Colonic mucosa (tissue), 4 donors: ENCODE data around the gene JPH2. TPM values are rescaled to one million over a fixed set of nuclear protein-coding genes. Genes with fewer than 3 reads are reported as not detected.

ENCODE experiments used
- DNase-seq: peaks from one replicate; pipeline ENCODE4 v3.0.0-alpha.2; 2020
- H3K27ac ChIP-seq: fragments of 200-600 bp; one replicate; pipeline ENCODE4 v1.8.0; 2021
- H3K27me3 ChIP-seq: fragments of 200-600 bp; one replicate; pipeline ENCODE4 v1.8.0; 2021
- H3K36me3 ChIP-seq: fragments of 200-600 bp; one replicate; pipeline ENCODE4 v1.8.0; 2021
- H3K4me1 ChIP-seq: fragments of 200-600 bp; one replicate; pipeline ENCODE4 v1.8.0; 2021; ENCODE audit warnings: mild to moderate bottlenecking
- H3K4me3 ChIP-seq: fragments of 200-600 bp; one replicate; pipeline ENCODE4 v1.8.0; 2021
- H3K9ac ChIP-seq, 2 donors: one replicate each; pipeline ENCODE4 v1.7.0; 2013; ENCODE audit warnings: control low read depth in 2 of 2, low read depth in 2 of 2, low read length in 2 of 2
- H3K9me3 ChIP-seq: fragments of 200-600 bp; one replicate; pipeline ENCODE4 v1.8.0; 2021
- intact Hi-C: fragments of 100-400 bp; cut with DNase I; formaldehyde crosslinking; loops from one replicate; pipeline ENCODE4 v1.14.1; 2022
- total RNA-seq, 2 donors: library from RNA; stranded (reverse); fragmentation: NEBNext Ultra II Directional in 1 of 2; extraction: Animal tissue kit (Norgen Biotek cat#: 25700) in 1 of 2; gene quantifications; one replicate each; pipeline ENCODE4 v1.2.1, GENCODE V29; 2021
- TF ChIP-seq, protein P1 (sequence below): fragments of 200-600 bp; IDR thresholded peaks from one replicate; pipeline ENCODE4 v1.8.0; 2022; ENCODE audit warnings: antibody characterized with exemption, mild to moderate bottlenecking
- donor health status: healthy.
- donor health status: DM: no; HTN: no; CAD: no.
- donor health status: DM: no; HTN: no; CAD: no.

The JPH2 gene
- total RNA-seq, 2 donors from 2014 or later, result 1.3 to 13.8 TPM

DNA sequence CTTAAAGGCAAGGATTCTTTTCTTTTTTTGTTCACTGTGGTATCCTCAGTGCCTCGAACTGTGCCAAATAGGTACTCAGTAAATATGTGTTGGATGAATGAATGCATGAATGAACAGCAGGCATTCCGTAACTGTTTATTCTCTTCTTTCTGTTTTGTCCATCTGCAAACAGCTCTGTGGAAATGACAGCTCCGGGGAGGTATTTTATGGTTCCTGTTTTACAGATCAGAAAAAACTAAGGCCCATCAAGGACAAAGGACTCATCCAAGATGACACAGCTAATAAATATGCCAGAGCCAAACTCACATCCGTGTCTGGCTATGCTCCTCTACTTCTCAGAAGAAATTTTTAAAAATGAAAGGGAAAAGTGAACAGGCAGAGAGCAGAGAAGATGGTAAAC lies 21.0 kb downstream of the JPH2 start:
- no peaks in the 10 kb centered on the region for H3K36me3 ChIP-seq
- TF ChIP-seq, protein P1, sequence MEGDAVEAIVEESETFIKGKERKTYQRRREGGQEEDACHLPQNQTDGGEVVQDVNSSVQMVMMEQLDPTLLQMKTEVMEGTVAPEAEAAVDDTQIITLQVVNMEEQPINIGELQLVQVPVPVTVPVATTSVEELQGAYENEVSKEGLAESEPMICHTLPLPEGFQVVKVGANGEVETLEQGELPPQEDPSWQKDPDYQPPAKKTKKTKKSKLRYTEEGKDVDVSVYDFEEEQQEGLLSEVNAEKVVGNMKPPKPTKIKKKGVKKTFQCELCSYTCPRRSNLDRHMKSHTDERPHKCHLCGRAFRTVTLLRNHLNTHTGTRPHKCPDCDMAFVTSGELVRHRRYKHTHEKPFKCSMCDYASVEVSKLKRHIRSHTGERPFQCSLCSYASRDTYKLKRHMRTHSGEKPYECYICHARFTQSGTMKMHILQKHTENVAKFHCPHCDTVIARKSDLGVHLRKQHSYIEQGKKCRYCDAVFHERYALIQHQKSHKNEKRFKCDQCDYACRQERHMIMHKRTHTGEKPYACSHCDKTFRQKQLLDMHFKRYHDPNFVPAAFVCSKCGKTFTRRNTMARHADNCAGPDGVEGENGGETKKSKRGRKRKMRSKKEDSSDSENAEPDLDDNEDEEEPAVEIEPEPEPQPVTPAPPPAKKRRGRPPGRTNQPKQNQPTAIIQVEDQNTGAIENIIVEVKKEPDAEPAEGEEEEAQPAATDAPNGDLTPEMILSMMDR, result no peak
- H3K9ac ChIP-seq, result no peak overlapping the region
- H3K27me3 ChIP-seq, result no peaks in the 10 kb centered on the region
- no peaks in the 10 kb centered on the region for H3K4me1 ChIP-seq
- H3K9me3 ChIP-seq, result no peaks in the 10 kb centered on the region
- H3K27ac ChIP-seq, result no peak overlapping the region
- intact Hi-C loops, result no loop called here
- no peak overlapping the region for H3K4me3 ChIP-seq
- DNase-seq, result no peak

DNA sequence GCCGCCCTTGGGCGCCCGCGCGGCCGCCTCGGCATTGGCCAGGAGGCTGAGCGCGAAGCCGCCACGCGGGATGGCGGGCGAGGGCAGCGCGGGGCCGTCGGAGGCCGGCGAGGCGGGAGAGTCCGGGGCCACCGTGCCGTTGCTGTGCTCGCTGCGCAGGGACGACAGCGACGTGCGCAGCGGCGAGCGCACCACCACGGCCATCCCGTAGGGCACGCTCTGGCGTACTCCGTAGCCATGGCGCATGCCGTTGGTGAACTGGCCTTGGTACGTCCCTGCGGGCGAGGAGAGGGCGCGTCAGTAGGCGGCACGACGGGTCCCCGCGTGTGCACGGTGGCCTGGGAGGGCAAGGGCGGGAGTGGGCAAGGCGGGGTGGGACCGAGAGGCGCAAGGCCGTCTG lies 26.9 kb downstream of the JPH2 start:
- no peak for DNase-seq
- H3K27ac ChIP-seq, result no peak overlapping the region

DNA sequence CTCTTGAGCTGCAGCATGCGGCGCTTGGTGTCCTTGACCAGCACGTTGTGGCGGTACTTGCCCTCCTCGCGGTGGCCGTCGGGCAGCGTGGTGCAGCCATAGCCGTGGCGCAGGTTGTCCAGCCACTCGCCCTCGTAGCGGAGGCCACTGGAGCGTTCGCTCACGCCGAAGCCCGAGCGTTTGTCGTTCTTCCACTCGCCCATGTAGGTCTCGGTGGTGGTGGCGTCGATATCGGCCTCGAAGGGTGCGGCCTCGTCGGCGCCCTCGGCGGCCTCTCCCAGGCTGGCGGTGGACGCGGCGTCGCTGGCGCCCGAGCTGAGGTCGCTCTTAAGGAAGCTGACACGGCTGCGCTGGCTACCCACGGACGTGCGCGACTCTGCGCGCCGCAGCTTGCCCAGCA lies 27.3 kb downstream of the JPH2 start:
- Histone ChIP-seq H3K27ac (no peak overlapping the region), H3K9me3 (no peaks in the 10 kb centered on the region), H3K27me3 (no peaks in the 10 kb centered on the region), H3K36me3 (no peaks in the 10 kb centered on the region), H3K4me1 (no peaks in the 10 kb centered on the region), H3K4me3 (no peak overlapping the region), H3K9ac (no peak overlapping the region)
- no peak for DNase-seq
- intact Hi-C loops, result no loop called here
- TF ChIP-seq, protein P1, result no peak

More for the DNA sequence above, 26.9 kb downstream of the JPH2 start:
- H3K9ac ChIP-seq, result no peak overlapping the region
- H3K4me3 ChIP-seq, result no peak overlapping the region
- intact Hi-C loops, result no loop called here
- TF ChIP-seq, protein P1, result no peak
- no peaks in the 10 kb centered on the region for H3K4me1 ChIP-seq
- no peaks in the 10 kb centered on the region for H3K27me3 ChIP-seq
- H3K36me3 ChIP-seq, result no peaks in the 10 kb centered on the region
- H3K9me3 ChIP-seq, result no peaks in the 10 kb centered on the region

DNA sequence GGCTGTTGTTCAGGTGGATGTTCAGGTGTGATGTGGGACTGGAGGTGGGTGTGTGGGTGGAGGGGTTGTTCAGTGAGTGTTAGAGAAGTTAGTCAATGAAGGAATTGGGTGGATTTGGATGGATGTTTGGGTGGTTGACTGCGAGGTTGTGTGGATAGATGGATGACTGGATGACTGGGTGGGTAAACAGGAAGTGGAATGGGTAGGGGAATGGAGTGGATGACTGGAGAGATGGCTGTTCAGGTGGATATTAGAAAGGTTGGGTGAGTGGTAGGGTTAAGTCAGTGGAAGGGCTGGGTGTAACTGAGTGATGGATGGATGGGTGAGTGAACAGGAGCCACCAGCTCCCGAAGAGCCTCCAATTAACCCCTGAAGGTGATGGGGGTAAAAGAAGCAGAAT lies 27.9 kb downstream of the JPH2 start:
- no peak overlapping the region for H3K4me3 ChIP-seq
- TF ChIP-seq, protein P1, result no peak
- no peaks in the 10 kb centered on the region for H3K36me3 ChIP-seq
- intact Hi-C loops, result no loop called here
- no peaks in the 10 kb centered on the region for H3K9me3 ChIP-seq
- DNase-seq, result no peak
- H3K27ac ChIP-seq, result no peak overlapping the region
- H3K4me1 ChIP-seq, result no peaks in the 10 kb centered on the region
- H3K9ac ChIP-seq, result no peak overlapping the region
- no peaks in the 10 kb centered on the region for H3K27me3 ChIP-seq

DNA sequence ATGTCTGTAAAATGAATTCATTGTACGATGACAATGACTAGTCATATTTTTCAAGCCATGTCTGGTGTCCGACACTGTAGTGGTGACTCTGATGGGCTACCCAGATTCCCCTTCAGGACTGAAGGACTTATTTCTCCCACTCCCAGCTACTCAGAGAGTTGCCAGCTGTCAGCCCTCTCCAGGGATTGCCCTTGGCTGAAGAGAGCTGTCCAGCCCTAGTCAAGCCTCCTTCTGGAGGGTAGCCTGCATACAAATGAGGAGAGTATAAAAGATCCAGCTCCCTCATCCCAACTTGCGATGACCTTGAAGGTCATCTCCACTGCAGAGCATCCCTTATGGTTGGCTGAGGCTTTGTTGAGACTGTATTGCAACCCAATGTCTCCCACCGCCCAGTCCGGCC lies 29.9 kb downstream of the JPH2 start:
- no peak overlapping the region for H3K27ac ChIP-seq

More for the DNA sequence above, 29.9 kb downstream of the JPH2 start:
- TF ChIP-seq, protein P1, result no peak
- intact Hi-C loops, result no loop called here
- Histone ChIP-seq H3K27me3 (no peaks in the 10 kb centered on the region), H3K4me1 (no peaks in the 10 kb centered on the region), H3K36me3 (no peaks in the 10 kb centered on the region), H3K4me3 (no peak overlapping the region), H3K9me3 (no peaks in the 10 kb centered on the region), H3K9ac (no peak overlapping the region)
- no peak for DNase-seq
